Parathyroid adenoma (tissue), 2 donors: Measurements from ENCODE around the gene BTG4.

Source experiments
- H2AFZ ChIP-seq: fragments of 300-600 bp; sonication (generic); one replicate; pipeline ENCODE4 v1.7.0; 2017; ENCODE audit warnings: antibody characterized with exemption, mild to moderate bottlenecking
- H3K27ac ChIP-seq: fragments of 300-600 bp; sonication (generic); one replicate; pipeline ENCODE4 v1.7.0; 2017
- H3K27me3 ChIP-seq: fragments of 300-600 bp; sonication (generic); one replicate; pipeline ENCODE4 v1.7.0; 2017; ENCODE audit warnings: low read length; ENCODE audit not compliant: control insufficient read depth, insufficient read depth
- H3K36me3 ChIP-seq: fragments of 300-600 bp; sonication (generic); one replicate; pipeline ENCODE4 v1.7.0; 2017; ENCODE audit warnings: low read length; ENCODE audit not compliant: control insufficient read depth, insufficient read depth
- H3K4me1 ChIP-seq: fragments of 300-600 bp; sonication (generic); one replicate; pipeline ENCODE4 v1.7.0; 2017; ENCODE audit warnings: control low read depth
- H3K4me2 ChIP-seq: fragments of 300-600 bp; sonication (generic); one replicate; pipeline ENCODE4 v1.7.0; 2017; ENCODE audit warnings: low read length
- H3K4me3 ChIP-seq: fragments of 300-600 bp; sonication (generic); one replicate; pipeline ENCODE4 v1.7.0; 2017; ENCODE audit warnings: low read depth, low read length
- H3K79me2 ChIP-seq: fragments of 300-600 bp; sonication (generic); one replicate; pipeline ENCODE4 v1.7.0; 2017; ENCODE audit warnings: control low read depth
- H3K9ac ChIP-seq: fragments of 300-600 bp; sonication (generic); one replicate; pipeline ENCODE4 v1.7.0; 2017; ENCODE audit warnings: mild to moderate bottlenecking
- H3K9me3 ChIP-seq: fragments of 300-600 bp; sonication (generic); one replicate; pipeline ENCODE4 v1.7.0; 2017; ENCODE audit warnings: low read length; ENCODE audit not compliant: control insufficient read depth
- TF ChIP-seq, protein P1 (sequence below): fragments of 300-600 bp; sonication (generic); IDR thresholded peaks from one replicate; pipeline ENCODE4 v1.7.0; 2017; ENCODE audit warnings: antibody characterized with exemption, mild to moderate bottlenecking
- donor health status: primary hyperparathyroidism.

Gene BTG4

DNA sequence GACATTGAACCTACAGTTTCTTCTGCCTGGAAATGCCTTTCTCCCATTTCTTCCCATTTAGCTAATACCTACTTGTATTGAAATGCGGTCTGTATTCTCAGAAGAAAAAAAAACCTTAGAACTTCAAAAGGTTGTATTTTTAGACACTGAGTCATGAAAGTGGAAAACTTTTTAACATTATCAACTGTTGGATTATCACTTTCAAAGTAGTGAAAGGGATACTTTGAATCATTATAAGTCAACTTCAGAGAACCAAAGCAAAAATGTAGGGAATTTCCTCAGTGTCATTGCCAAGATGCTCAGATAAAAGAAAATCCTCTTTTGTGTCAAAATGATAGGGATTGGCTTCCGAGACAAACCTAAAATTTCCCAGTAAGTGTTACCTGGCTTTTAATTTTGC lies 8.9 kb upstream of the BTG4 start:
- no peaks in the 10 kb centered on the region for H3K4me1 ChIP-seq

DNA sequence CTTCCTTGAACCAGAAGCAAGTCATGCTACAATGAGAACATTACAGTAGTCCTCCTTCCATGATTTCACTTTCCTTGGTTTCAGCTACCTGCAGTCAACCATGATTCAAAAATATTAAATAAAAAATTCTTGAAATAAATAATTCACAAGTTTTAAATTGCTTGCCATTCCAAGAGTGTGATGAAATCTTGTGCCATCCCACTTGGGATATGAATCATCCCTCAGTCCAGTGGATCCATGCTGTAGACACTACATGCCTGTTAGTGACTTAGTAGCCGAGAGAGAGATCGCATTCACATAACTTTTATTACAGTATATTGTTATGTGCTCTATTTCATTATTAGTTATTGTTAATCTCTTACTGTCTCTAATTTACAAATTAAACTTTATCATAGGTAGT lies 8.4 kb upstream of the BTG4 start:
- TF ChIP-seq, protein P1, sequence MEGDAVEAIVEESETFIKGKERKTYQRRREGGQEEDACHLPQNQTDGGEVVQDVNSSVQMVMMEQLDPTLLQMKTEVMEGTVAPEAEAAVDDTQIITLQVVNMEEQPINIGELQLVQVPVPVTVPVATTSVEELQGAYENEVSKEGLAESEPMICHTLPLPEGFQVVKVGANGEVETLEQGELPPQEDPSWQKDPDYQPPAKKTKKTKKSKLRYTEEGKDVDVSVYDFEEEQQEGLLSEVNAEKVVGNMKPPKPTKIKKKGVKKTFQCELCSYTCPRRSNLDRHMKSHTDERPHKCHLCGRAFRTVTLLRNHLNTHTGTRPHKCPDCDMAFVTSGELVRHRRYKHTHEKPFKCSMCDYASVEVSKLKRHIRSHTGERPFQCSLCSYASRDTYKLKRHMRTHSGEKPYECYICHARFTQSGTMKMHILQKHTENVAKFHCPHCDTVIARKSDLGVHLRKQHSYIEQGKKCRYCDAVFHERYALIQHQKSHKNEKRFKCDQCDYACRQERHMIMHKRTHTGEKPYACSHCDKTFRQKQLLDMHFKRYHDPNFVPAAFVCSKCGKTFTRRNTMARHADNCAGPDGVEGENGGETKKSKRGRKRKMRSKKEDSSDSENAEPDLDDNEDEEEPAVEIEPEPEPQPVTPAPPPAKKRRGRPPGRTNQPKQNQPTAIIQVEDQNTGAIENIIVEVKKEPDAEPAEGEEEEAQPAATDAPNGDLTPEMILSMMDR = no peak
- no peaks in the 10 kb centered on the region for H3K27me3 ChIP-seq
- H3K9ac ChIP-seq = no peak overlapping the region
- no peak overlapping the region for H3K27ac ChIP-seq
- no peaks in the 10 kb centered on the region for H3K36me3 ChIP-seq
- no peak overlapping the region for H3K4me3 ChIP-seq
- no peaks in the 10 kb centered on the region for H3K79me2 ChIP-seq
- no peak overlapping the region for H2AFZ ChIP-seq
- no peak overlapping the region for H3K4me2 ChIP-seq
- H3K4me1 ChIP-seq = no peaks in the 10 kb centered on the region
- no peaks in the 10 kb centered on the region for H3K9me3 ChIP-seq

More for the DNA sequence above, 8.9 kb upstream of the BTG4 start:
- Histone ChIP-seq H3K27me3 (no peaks in the 10 kb centered on the region), H2AFZ (no peak overlapping the region), H3K79me2 (no peaks in the 10 kb centered on the region), H3K36me3 (no peaks in the 10 kb centered on the region), H3K27ac (no peak overlapping the region), H3K4me3 (no peak overlapping the region), H3K9me3 (no peaks in the 10 kb centered on the region), H3K4me2 (no peak overlapping the region), H3K9ac (no peak overlapping the region)
- TF ChIP-seq, protein P1 = no peak

DNA sequence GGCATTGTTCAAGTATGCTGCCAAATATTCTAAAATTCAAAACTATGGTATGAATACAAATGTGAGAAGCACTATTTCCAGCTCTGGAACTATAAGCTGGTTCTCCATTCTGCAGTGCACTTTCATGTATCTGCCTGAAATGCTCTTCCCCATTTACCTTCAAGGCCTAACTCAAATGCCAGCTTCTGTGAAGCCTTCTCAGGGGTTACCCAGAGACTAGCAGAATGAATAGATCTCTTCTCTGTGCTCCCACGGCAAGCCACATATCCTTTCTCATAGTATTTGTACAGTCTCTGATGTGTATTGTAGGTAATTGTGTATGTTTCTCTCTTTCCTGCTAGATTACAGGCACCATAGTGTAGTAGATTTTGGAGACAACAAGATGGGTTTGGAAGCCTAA lies 6.5 kb upstream of the BTG4 start:
- TF ChIP-seq, protein P1 = no peak
- H3K36me3 ChIP-seq = no peaks in the 10 kb centered on the region
- H3K4me2 ChIP-seq = no peak overlapping the region
- no peaks in the 10 kb centered on the region for H3K9me3 ChIP-seq
- no peak overlapping the region for H3K27ac ChIP-seq
- H3K4me1 ChIP-seq = no peaks in the 10 kb centered on the region
- no peak overlapping the region for H3K4me3 ChIP-seq
- no peak overlapping the region for H3K9ac ChIP-seq
- no peaks in the 10 kb centered on the region for H3K27me3 ChIP-seq
- H3K79me2 ChIP-seq = no peaks in the 10 kb centered on the region
- H2AFZ ChIP-seq = no peak overlapping the region

DNA sequence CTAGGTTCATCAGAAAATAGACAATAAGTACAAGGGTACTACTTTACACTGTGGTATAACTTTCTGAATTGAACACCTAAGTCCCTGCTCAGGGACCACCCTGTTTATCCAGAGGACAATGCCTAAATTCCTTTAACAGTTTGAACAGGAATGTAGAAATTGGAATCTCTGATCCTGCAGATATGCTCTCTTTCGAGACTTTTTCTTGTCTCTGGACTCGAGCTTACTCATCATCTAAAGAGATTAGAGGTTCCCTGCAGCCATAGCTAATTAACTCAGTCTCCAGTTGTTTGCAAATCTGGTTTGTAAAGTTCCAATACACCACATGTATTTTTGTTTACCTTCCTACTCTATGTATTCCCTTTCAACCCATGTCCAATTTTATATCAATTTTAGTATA lies 3.4 kb upstream of the BTG4 start:
- Histone ChIP-seq H3K9ac (no peak overlapping the region), H3K36me3 (no peaks in the 10 kb centered on the region), H3K4me2 (no peak overlapping the region), H2AFZ (no peak overlapping the region), H3K4me3 (no peak overlapping the region), H3K9me3 (no peaks in the 10 kb centered on the region), H3K79me2 (no peaks in the 10 kb centered on the region), H3K4me1 (no peaks in the 10 kb centered on the region), H3K27ac (no peak overlapping the region), H3K27me3 (no peaks in the 10 kb centered on the region)
- TF ChIP-seq, protein P1 = no peak

DNA sequence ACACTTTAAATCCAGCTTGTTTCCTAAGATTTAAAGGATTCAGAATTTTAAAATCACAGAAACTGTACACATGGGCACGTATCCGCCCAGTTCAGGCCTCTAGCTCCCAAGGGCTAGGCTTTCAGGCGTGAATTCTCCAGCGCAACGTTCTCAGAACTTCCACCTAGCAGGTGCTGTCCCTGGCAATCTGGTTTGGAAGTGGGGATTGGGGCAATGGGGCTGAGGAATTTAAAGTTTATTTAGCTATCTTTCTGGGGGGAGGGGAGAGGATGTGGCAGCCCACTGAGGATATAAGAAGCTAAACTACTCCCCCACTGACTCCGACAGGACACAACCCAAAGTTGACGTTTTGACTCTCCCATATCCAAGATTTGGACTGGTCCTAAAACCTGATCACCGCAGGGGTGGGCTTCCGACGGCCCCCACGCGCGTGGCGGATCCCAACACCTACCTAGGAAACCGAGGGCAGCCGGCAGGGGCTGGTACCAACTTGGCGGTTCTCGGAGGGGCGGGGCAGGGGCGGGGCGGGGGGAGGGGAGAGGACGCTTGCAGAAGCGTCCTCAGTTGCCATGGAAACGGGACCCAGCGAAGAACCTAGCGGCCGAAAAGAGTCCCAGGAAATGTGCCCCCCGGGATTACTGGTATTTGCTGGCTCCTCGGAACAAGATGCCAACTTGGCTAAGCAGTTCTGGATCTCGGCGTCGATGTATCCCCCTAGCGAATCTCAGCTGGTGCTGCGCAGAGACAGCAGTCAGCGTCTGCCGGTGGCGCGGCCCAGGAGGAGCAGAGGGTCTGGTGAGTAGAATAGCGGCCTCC lies 2.2 kb upstream of the BTG4 start, which contains the start of gene HOATZ:
TSS of gene HOATZ (plus strand) at position 563 of the 816 bp plus-strand sequence. CDS start at position 570, 7 bp downstream.
- no peaks in the 10 kb centered on the region for H3K36me3 ChIP-seq
- no peak within 1 kb of the TSS for H3K4me2 ChIP-seq
- H3K9me3 ChIP-seq = no peaks in the 10 kb centered on the region
- H3K79me2 ChIP-seq = no peaks in the 10 kb centered on the region
- H3K4me1 ChIP-seq = no peaks in the 10 kb centered on the region
- H3K27ac ChIP-seq = no peak within 1 kb of the TSS
- no peaks in the 10 kb centered on the region for H3K27me3 ChIP-seq
- H2AFZ ChIP-seq = no peak within 1 kb of the TSS
- H3K4me3 ChIP-seq = no peak within 1 kb of the TSS
- H3K9ac ChIP-seq = no peak within 1 kb of the TSS
- TF ChIP-seq, protein P1 = no peak
